ENCODE data around the gene BTBD19.
"Not testable (repeated sequence)": the region's sequence is repeated elsewhere in the genome, so short reads cannot be mapped to it uniquely, and the experiment has no call there.

Gene BTBD19

DNA sequence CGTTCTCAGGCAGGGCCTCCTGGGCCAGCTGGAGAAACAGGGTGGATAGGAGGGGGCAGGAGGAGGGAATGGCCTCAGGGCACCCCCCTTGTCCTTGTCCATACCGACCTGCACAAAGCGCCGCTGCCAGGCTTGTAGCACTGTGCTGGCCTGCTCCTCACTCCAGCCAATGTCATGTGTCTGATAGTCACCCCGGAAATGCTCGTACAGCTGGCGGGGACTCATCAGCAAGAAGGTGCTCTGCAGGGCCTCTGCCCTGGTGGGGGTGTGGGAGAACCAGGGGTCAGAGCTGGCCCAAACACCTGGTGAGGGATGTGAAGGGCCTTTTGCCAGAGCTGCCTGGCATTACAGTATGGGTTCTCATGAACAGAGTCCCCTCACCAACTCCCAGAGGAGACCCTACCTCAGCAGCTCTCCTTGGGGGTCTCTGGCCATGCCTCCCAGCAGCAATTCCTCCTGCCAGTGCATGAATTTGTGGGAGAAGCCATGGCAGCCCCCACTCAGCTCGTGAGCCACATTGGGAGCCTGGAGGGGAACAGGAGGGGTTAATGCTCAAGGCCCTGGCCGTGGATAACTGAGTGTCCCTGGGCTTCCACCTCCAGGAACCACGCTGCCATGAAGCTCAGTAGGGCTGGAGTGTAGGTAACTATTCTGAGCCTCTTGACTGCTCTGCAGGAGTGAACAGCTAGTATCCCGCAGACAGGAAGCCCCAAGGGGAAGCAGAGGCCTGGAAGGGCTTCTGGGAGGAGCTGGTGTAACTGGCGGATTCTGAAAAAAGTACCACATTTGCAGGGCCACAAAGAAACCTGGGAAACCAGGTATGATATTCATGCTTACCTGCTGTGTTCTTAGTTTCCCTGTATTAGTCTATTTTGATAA is 21.4 kb downstream of the BTBD19 start:
- no peak for FAIRE-seq

GRCh38 chr1:44830900-44831304 is 22.6 kb downstream of the BTBD19 start:
- FAIRE-seq: no peak

DNA sequence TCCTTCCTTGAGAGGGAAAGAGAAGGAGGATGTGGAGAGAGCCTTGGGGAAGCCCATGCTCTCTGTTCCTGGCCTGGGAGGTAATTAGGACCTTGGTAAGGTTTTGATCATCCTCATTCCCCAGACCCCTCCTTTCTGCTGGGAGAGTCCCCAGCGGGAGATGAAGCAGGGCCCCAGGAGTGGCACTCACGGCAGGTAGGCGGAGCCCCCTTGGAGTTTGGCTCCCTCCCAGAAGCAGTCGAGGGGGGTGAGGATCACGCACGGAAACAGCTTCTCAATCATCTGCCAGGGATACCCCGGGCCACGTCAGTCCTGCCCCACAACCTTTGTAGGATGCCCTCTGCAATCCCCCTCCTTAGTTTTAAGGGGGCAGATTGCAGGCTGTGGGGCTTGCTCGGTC is 23.2 kb downstream of the BTBD19 start:
- no peak for FAIRE-seq

GRCh38 chr1:44832056-44832705 is 23.9 kb downstream of the BTBD19 start:
- no peak for FAIRE-seq

DNA sequence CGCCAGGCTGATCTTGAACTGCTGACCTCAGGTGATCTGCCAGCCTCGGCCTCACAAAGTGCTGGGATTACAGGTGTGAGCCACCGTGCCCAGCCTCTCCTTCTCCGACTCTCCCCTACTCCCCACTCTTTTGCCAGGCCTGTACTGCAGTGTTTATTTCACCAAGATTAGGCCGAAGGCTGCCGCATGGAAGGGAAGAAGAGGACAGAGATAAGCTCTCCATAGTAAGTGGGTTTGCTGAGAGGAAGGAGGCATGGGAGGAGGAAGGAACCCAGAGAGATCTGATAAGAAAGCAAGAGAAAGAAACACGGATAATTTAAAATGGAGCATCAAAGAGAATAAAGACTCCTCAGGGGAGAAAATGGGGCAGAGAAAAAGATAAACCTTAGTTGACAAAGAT is 26.0 kb downstream of the BTBD19 start:
- FAIRE-seq: no peak

DNA sequence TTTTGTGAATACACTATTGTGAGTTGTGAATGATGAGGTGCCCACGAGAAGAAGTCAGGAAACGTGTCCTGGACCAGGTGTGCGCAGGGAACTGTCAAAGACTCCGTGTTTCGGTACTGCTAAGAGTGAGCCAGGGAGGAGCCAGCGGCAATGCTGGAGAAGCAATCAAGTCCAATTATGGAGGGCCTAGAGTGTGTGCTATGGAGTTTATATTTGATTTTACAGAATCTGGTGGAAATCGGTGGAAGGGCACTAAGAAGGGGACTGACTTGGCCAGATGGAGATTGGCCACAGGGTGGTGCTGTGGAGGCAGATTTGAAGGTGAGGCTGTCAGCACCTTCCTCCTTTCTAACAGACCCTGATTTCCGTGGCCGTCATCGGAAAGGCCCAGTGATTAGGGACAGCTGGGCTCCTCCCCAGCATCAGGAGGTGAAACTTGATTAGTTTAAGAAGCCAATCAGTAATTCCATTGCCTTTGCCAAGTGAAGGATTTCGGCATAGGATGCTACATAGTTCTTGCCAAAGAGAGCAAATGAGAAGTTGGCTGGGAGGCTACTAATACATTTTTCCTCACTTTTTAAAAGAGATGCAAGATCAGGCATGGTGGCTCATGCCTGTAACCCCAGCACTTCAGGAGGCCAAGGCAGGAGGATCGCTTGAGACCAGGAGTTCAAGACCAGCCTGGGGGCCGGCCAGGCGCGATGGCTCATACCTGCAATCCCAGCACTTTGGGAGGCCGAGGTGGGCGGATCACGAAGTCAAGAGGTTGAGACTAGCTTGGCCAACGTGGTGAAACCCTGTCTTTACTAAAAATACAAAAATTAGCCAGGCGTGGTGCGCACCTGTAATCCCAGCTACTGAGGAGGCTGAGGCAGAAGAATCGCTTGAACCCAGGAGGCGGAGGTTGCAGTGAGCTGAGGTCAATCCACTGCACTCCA is 27.7 kb downstream of the BTBD19 start:
- no peak for FAIRE-seq

DNA sequence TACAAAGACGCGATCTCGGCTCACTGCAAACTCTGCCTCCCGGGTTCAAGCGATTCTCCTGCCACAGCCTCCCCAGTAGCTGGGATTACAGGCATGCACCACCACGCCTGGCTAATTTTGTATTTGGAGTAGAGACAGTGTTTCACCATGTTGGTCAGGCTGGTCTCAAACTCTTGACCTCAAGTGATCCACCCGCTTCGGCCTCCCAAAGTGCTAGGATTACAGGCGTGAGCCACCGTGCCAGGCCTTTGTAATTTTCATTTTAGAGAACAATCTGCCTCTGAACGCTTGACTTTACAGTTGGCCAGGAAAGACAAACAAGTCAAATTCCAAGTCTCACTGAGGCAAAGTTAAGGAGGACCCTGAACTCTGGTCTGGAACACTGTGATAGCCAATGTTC is 30.0 kb downstream of the BTBD19 start:
- not testable (repeated sequence) for FAIRE-seq

DNA sequence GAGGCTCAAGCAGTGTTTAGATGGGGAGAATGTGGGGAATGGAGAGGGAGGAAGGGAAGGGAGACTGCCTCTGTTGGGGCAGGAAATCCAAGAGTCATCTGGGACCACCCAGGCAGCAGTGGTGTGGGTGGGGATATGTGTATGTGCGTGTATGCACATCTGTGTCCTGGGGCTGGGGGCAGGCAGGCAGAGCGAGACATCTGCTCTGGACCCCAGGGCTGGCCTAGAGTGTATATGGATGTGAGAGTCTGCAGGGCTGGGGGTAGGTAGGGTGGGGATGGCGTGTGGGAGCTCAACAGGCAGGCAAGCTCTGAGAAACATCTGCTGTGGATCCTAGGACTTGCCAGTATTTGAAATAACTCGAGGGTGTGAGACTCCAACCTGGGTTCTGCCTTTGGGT is 31.3 kb downstream of the BTBD19 start:
- no peak for FAIRE-seq

- FAIRE-seq: no peak
Measured at GRCh38 chr1:44842486-44842861, 34.2 kb downstream of the BTBD19 start.

DNA sequence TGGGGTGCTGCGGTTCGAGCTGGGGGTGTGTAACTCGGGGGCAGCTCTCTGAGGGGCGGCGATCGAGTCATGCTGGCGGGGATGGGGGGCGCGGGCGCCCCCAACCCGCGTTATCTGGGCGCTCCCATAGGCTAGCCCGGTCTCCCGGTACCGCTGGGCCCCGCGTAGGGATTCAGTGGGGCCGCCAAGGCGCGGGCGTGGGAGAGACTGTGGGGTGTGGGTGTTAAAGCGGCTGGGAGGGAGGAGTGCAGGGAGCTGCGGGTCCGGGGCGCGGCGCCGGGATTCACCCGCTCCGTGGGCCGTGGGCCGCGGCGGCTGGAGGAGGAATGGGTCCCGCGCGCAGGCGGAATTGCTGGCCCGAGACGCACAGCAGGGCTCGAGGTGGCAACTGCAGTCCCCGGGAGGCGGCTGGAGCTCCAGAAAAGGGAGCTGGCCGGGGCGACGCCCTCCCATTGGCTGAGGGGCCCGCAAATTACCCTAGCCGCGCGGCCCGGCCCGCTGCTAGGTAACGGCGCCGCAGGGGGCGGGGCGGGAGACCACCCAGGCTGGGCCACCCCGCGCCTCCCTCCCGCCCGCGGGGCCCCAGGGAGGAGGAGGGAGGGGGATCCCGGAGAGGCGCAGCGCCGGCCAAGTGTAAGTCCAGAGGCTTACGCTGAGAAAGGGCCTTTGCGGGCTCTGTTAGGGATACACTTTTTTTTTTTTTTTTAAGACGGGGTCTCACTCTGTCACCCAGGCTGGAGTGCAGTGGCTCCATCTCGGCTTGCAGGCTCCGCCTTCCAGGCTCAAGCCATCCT is 34.7 kb downstream of the BTBD19 start, which contains the start of gene PTCH2:
Gene PTCH2, minus strand, starts transcription at position 392 of the 794 bp plus-strand sequence. Its CDS starts 321 bp downstream, at position 71.
- FAIRE-seq: no peak

DNA sequence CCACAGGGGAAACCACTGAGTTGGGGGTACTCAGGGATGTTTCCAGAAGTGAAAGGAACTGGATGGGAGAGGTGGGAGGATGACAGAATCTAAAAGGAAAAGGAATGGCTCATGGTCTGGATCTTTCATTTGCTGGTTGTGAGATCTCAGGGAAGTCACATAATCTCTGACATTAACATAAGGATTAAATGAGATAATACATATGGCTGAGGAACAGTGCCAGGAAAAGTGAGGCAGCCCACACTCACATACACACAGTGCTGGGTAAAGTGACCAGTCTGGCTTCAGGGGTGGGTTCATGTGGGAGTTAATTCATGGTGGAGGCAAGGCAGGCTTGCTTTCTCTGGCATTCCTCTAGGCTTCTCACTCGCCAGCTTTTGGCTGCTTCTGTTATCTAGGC is 38.7 kb downstream of the BTBD19 start:
- no peak for FAIRE-seq

GRCh38 chr1:44847845-44848244 is 39.5 kb downstream of the BTBD19 start:
- FAIRE-seq: no peak

DNA sequence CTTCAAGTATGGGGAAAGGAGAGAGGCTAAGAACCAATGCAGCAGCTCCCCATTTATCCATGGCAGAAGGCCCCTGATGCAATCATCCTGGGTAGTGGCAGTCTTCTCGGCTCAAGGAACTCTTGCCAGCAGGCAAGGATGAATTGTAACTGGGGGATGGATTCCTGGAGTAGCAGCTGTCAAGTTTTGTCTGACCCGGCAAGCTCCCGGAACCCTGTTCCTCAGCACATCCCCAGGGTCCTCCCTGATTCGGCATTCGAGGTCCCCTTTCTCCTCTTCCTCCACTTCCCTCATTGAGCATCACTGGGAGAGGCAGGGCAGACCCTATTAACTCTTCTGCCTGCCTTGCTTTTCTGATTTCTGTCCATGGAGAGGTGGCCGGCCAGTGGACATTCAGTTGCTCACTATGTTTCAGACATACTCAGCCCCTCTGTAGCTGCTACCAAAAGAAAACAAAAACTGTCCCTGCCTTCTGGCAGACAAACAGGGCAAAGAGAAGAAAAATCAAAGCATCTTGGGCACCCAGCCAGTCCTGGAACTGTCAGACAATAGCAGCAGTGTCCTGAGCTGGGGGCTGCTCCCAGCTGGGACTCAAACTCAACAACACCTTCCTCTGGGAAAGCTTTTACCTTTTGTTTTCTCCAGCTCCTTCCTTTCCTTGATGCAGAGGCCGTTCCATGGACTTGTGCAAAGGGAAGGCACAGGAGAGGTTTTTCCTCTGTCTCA is 40.3 kb downstream of the BTBD19 start:
- no peak for FAIRE-seq

DNA sequence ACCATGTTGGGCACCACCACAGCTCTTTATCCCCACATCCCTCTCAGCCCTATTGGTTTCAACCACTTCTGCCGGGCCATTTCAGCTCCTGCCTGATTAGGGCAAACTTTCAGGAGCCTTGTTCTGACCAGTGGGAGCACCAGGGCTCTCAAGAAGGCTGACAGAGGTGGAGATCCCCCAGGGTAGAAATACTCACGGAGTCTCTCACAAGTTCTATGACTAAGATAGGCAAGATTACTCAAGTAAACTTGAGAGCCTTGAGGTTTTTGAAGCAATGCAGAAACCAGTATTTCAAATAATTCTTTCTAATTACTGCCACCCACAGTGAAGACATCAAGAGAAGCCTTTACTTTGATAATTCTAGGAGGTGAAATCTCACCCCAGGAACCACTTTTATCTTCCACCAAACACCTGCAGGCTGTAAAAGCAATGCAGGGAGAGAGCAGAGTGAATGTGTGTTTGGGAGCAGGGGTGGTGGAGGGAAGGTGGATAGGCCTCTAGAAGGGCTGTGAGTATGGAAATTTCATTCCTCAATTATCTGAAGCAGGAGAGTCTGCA is 41.3 kb downstream of the BTBD19 start:
- FAIRE-seq: no peak

DNA sequence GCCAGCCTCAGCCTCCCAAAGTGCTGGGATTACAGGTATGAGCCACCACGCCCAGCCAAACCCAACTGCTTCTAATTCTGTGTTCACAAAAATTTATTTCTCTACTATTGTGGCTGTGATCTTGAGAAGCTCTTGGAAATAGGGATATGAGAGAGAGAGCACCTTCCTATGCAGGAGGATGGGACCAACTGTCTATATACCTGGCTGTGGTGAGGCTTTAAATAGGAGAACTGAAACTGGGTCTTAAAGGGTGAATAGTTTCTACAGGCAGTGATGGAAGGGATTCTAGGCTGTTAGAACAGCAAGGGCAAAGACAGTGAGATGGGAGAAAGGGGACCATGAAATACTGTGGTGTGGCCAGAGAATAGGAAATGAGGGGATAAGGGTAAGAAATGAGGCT is 43.0 kb downstream of the BTBD19 start:
- FAIRE-seq: no peak

GRCh38 chr1:44853201-44853600 is 44.9 kb downstream of the BTBD19 start:
- no peak for FAIRE-seq

DNA sequence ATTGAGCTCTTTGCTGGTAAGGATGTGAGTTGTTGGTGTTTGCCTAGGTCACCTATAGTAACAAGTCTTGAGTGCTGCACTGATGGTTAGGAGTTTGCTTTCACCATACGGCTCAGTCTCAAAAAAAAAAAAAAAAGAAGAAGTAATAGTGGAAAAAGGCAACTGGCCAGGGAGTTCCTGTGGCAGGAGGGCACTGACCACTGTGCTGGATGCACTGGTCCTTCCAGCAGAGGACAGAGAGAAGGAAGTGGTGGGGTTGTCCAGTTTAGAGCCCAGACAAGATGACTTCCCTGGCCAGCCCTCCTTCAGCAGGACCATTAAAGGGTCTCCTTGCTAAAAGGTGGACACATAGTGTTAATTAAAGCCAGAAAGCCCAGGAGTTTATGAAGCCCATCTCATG is 46.6 kb downstream of the BTBD19 start:
- no peak for FAIRE-seq

DNA sequence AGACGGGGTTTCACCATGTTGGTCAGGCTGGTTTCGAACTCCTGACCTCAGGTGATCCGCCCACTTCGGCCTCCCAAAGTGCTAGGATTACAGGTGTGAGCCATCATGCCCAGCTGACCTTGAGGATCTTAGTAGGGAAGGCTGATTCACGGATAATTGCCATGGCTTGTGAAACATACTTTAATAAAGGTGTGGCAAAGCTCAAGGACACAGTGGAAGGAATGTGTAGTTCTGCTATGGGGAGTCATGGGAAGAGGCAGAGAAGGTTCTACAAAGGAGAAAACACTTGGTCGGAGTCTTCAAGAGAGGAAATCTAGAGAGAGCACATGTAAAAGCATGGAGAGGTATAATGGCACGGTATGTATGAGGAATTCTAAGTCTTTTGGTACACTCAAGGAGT is 47.4 kb downstream of the BTBD19 start:
- no peak for FAIRE-seq

DNA sequence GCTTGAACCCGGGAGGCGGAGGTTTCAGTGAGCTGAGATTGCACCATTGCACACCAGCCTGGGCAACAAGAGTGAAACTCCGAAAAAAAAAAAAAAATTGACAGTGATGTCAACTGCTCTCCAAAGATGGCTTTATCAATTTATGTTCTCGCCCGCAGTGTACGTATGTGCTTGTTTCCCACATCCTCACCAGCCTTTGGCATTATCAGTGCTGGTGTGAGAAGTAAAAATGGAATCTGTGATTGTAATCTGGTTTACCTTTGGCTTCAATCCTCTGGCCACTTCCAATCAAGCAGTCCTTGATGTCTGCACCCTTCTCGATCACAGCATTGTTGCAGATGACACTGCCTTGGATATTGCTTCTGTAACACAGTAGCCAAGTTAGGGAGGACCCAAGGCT is 49.1 kb downstream of the BTBD19 start:
- no peak for FAIRE-seq

- FAIRE-seq: no peak
Measured at GRCh38 chr1:44860331-44860730, 52.0 kb downstream of the BTBD19 start.

- no peak for FAIRE-seq
Measured at GRCh38 chr1:44860891-44861425, 52.6 kb downstream of the BTBD19 start.
